Mucosa of descending colon (tissue), 3 donors: ENCODE results near the gene SPARCL1. TPM values are rescaled to one million over a fixed set of nuclear protein-coding genes. Genes with fewer than 3 reads are reported as not detected.
A peak's percentile ranks its signal among the peaks of the same experiment; 100 is the strongest.

Experiments used
- ATAC-seq: fragments of 200-7000 bp; cut with Tn5 transposase; one replicate; pipeline ENCODE4 v1.9.1; 2020; ENCODE audit warnings: mild to moderate bottlenecking, moderate library complexity
- DNase-seq, 3 donors: peaks; one replicate each; pipeline ENCODE4 v3.0.0-alpha.2; 2020
- H3K36me3 ChIP-seq: fragments of 200-600 bp; one replicate; pipeline ENCODE4 v1.8.0; 2021; ENCODE audit warnings: low read depth, mild to moderate bottlenecking
- H3K4me1 ChIP-seq: fragments of 200-600 bp; one replicate; pipeline ENCODE4 v1.8.0; 2021; ENCODE audit warnings: low read depth, mild to moderate bottlenecking
- H3K4me3 ChIP-seq: fragments of 200-600 bp; one replicate; pipeline ENCODE4 v1.8.0; 2021; ENCODE audit warnings: mild to moderate bottlenecking
- H3K9me3 ChIP-seq: fragments of 200-600 bp; one replicate; pipeline ENCODE4 v1.8.0; 2021; ENCODE audit warnings: mild to moderate bottlenecking
- CTCF ChIP-seq: fragments of 200-600 bp; IDR thresholded peaks from one replicate; pipeline ENCODE4 v1.8.0; 2022; ENCODE audit warnings: antibody characterized with exemption, mild to moderate bottlenecking
- intact Hi-C, 2 donors: fragments of 100-400 bp; cut with DNase I in 1 of 2; cut with micrococcal nuclease in 1 of 2; formaldehyde crosslinking; loops; one replicate each; pipeline versions ENCODE4 v1.11.0 to v1.11.1; 2022; cut with DNase I, micrococcal nuclease
- total RNA-seq, 3 donors: library from RNA; stranded (reverse); fragmentation: NEBNext Ultra II Directional in 2 of 3; extraction: Animal tissue kit (Norgen Biotek cat#: 25700) in 2 of 3; gene quantifications; one replicate each; pipeline versions ENCODE4 v1.2.1 to v1.2.4, GENCODE V29; 2021 to 2023
- donor health status: DM: no; HTN: no; CAD: no; lungs with moderate emphysema.
- donor health status: DM: no; HTN: no; CAD: no.
- donor health status: DM: no; HTN: yes; CAD: no.

The SPARCL1 gene
- total RNA-seq, 3 donors from 2014 or later: 33.6 to 544 (median 78.4) TPM

- no peak for TF ChIP-seq CTCF
- intact Hi-C loops: no loop called here
- ATAC-seq (no peak), DNase-seq (no peak)
- H3K36me3 ChIP-seq: no peaks in the 10 kb centered on the region
- no peaks in the 10 kb centered on the region for H3K4me1 ChIP-seq
- no peak overlapping the region for H3K4me3 ChIP-seq
- no peaks in the 10 kb centered on the region for H3K9me3 ChIP-seq
These were observed 47.8 kb downstream of the SPARCL1 start for GRCh38 chr4:87481377-87481776.

GRCh38 chr4:87478732-87479250 lies 50.4 kb downstream of the SPARCL1 start:
- intact Hi-C loops: no loop called here
- Histone ChIP-seq H3K4me1 (no peaks in the 10 kb centered on the region), H3K9me3 (no peaks in the 10 kb centered on the region), H3K4me3 (no peak overlapping the region), H3K36me3 (no peaks in the 10 kb centered on the region)
- DNase-seq (no peak), ATAC-seq (no peak)
- TF ChIP-seq CTCF: no peak

GRCh38 chr4:87476934-87477333 lies 52.2 kb downstream of the SPARCL1 start:
- DNase-seq (no peak), ATAC-seq (no peak)
- TF ChIP-seq CTCF: no peak
- no peaks in the 10 kb centered on the region for H3K9me3 ChIP-seq
- no peak overlapping the region for H3K4me3 ChIP-seq
- H3K36me3 ChIP-seq: no peaks in the 10 kb centered on the region
- no peaks in the 10 kb centered on the region for H3K4me1 ChIP-seq
- intact Hi-C loops: no loop called here

GRCh38 chr4:87469390-87469789 lies 59.8 kb downstream of the SPARCL1 start:
- Histone ChIP-seq H3K9me3 (no peaks in the 10 kb centered on the region), H3K4me3 (no peak overlapping the region), H3K4me1 (no peaks in the 10 kb centered on the region), H3K36me3 (no peaks in the 10 kb centered on the region)
- no peak for ATAC-seq
- intact Hi-C loops: loop anchor here (5.0 kb wide), 1 partner anchor 92 kb away; no protein-coding TSS in a partner anchor
- DNase-seq: no peak
- TF ChIP-seq CTCF: no peak

GRCh38 chr4:87465739-87466366 lies 63.3 kb downstream of the SPARCL1 start:
- intact Hi-C loops: loop anchor here (5.0 kb wide), 1 partner anchor 89 kb away; no protein-coding TSS in a partner anchor
- Histone ChIP-seq H3K9me3 (no peaks in the 10 kb centered on the region), H3K4me3 (no peak overlapping the region), H3K36me3 (no peaks in the 10 kb centered on the region), H3K4me1 (peaks cover 3% of the 10 kb centered on the region)
- ATAC-seq (peak; percentile 56), DNase-seq (peak in 1 of 3 donors; percentile 55)
- peak; percentile 14 for TF ChIP-seq CTCF
